COLO668 (cell line): Measurements from ENCODE around the gene CENPX.
A peak's percentile ranks its signal among the peaks of the same experiment; 100 is the strongest.

Source experiments
- DNase-seq: peaks from one replicate; lab custom pipeline; 2025; ENCODE audit not compliant: unreplicated experiment; lab: John Stamatoyannopoulos, UW

Gene CENPX

DNA sequence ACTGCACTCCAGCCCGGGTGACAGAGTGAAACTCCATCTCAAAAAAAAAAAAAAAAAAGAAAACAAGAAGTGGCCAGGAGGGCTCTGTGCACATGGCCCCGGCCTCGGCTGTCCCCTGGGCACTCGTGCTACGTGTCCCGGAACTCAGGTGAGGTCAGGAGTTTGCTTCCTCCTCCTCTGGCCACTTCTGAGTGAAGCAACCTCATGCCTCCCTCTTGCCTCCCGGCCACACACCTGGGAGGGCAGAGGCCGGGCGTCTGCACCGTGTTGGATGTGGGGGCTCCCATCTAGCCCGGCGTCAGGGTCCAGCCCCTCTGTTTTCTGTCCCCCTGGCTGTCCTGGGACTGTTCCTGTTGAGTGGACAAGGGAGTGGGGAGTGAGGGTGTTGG is 23.1 kb downstream of the CENPX start:
- DNase-seq: no peak

DNA sequence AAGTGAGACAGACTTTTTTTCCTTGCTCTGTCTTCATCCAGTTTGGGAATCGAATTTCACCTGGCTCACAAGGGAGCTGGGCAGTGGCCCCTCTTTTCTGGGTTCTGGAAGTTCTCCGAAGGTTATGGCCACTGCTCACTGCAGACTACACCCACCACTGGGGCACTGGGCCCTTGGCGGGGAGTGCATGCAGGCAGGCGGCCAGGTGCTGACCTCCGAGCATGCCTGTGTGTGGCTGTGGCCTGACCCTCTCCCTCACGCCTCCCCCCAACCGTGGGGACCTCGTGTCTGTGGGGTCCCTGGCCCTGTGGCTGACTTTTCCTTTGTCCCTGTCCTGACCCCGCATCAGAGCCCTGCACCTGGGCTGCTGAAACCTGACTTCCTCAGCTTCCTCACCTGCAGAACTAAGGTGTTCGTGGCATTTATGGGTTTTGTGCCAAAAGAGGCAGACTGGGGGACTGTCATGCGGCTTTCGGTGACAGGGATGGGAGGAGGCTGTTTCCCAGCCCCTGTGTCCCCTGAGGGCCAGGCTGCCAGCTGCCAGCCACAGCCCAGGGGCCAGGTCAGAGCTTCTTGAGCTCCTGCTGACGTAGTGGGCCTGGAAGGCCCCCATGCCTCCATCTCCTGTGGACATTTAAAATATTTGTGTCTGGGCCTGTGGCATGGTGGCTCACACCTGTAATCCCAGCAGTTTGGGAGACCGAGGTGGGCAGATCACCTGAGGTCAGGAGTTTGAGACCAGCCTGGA is 23.8 kb downstream of the CENPX start:
- DNase-seq: no peak

DNA sequence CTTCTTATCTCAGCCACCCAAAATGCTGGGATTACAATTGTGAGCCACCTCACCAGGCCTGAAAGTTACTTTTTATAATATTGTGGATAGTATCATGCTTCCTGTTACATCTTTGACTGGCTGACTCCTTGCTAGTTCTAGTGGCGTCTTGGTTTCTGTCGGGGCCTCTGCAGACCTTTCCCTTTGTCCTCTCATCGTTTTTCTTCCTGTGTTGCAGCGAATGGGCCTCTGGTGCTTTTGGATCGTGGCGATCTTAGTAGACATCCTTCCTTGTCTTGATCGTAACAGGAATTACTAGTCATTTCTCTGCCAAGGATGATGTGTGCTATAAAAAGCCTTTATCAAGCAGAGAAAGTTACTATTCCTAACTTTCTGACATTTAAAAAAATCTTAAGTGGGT is 24.5 kb downstream of the CENPX start:
- DNase-seq: no peak

DNA sequence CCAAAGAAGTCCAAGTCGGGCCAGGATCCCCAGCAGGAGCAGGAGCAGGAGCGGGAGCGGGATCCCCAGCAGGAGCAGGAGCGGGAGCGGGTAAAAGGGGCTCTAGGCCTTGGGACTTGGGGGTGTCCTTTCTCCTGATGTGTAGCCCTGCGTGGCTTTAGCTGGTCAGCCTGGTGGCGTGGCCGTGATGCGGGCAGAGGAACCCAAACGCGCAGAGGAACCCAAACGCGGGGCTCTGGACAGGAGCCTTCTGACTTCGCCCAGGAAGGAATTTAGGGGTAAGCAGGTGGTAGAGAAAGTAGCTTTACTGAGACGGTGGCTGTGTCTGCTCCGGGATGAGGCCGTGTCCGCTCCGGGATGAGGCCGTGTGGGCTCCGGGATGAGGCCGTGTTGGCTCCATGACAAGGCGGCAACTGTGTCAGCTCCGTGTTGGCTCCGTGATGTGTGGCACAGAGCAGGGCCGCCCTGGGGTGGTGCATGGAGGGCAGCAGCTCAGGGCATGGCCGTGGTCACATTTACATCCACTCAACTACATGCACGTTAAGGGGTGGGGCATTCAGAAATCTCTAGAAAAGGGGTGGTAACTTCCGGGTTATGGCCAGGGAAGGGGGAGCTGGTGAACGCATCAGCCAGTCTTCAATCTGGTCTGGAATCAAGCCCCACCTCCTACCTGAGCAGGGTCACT is 25.8 kb downstream of the CENPX start:
- no peak for DNase-seq

DNA sequence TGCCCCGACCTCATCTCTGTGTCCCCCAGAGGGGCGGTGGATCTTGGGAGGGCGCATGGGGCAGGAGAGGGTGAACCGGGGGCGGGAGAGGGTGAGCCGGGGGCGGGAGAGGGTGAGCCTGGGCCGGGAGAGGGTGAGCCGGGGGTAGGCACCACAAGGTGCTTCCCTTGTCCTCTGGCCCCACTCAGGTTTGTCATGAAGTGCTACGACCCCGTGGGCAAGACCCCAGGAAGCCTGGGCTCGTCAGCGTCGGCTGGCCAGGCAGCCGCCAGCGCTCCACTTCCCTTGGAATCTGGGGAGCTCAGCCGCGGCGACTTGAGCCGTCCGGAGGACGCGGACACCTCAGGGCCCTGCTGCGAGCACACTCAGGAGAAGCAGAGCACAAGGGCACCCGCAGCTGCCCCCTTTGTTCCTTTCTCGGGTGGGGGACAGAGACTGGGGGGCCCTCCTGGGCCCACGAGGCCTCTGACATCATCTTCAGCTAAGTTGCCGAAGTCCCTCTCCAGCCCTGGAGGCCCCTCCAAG is 26.4 kb downstream of the CENPX start:
- DNase-seq: no peak

DNA sequence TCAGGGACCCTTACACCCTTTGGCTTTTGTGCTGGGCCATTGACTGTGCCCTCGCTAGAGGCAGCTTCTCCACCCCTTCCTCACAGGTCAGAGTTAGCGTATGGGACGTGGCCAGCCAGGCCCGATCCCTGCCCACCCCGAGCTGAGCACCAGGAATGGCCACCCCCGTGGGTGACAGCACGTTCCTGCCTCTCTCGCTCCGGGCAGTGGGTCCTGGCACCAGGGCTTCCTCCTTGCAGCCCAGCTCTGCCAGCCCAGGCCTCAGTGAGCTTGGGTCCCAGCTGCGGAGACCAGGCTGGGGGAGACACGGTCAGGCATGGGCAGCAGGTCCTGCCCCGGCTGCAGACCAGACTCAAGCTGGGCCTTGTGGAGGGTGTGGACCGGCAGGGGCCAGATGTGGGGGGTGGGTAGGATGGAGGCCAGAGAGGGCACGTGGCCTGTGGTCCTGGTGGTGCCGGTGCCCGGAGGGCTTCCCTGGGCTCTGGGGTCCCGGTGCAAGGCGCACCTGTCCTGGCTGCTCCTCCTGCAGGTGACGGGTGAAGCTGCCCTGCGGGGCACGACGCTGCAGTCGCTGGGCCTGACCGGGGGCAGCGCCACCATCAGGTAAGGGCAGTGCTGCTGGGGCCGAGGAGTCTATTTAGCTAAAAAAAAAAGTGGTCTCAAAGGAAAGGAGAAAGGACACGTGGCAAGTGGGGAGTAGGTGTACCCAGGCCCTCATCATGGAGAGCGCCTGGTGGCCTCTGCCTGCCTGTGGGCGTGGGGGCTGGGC is 27.0 kb downstream of the CENPX start:
- no peak for DNase-seq

DNA sequence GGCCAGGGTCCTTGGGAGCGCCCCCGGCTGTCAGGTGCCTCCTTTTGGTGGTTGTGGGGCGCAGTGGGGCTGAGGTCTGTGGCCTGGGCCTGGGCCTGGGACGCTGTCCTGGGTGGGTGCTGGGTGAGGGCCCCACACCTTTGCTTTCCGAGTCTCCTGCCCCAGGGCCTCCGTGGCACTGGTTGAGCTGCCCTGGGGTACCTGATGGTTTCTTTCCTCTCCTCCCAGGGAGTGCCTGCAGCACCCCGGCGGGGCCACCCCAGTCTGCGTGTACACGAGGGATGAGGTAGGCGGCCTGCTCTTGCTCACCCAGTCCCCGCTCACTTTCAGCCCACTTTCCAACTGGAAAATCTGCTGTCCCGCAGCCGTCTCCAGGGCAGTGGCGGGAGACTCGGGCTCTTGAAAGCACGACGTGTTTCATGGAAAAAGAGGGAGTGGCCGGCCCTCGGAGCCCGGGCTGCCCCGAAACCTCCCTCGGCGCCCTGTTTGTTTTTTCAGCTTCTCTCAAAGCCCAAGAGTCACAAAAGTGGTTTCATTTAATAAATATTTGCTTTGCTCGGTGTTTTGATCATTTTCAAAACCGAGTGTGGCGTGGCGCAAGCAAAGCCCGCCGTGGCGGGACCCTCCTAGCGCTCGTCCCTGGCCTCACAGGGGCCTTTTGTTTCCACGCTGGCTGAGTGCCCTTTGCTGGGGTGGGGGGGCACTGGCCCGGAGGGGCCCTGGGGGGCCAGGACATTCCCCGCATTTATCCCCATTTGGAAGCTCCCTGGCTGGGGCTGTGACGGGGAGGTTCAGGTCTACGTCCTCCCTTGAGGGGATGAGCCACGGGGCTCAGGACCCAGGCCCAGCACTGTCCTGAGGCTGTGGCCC is 27.9 kb downstream of the CENPX start:
- DNase-seq: no peak

DNA sequence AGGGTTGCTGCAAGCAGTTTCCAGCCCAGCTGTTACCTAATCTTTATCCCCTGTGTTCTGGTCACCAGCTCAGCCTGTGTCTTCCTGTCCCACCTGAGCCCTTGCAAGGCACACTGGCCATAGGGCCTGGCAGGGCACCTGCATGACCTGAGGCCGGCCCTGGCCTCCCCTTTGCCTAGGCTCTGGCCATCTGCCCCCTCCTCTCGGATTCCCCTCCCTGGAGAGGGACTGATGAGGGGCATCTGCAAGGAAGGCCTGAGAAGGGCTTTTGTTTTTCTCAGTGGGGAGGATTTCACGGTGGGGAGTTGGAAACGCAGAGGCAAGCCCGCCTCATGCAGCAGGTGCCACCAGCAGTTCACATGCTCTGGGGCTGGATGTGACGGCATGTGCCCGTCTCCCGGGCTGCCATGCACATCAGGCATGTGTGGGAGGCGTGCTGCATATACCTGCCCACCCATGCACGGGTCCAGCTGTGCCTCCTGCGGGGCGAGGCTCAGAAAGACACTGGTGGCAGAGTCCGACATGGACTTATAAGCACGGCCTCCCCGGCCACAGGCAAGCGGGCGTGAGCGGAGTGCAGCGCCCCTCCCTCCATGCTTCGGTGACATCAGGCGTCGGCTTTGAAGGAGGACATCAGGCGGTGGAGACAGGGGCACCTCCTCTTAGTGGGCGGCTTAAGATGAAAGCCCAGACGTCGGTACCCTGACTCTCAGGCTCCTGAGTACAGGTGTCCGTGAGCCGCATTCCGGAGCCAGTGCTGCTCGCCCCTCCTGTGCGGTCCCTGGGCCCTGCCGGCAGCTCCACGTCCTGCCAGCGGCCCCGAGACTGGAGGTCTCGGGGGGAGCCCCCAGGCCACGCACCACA is 28.7 kb downstream of the CENPX start:
- no peak for DNase-seq

DNA sequence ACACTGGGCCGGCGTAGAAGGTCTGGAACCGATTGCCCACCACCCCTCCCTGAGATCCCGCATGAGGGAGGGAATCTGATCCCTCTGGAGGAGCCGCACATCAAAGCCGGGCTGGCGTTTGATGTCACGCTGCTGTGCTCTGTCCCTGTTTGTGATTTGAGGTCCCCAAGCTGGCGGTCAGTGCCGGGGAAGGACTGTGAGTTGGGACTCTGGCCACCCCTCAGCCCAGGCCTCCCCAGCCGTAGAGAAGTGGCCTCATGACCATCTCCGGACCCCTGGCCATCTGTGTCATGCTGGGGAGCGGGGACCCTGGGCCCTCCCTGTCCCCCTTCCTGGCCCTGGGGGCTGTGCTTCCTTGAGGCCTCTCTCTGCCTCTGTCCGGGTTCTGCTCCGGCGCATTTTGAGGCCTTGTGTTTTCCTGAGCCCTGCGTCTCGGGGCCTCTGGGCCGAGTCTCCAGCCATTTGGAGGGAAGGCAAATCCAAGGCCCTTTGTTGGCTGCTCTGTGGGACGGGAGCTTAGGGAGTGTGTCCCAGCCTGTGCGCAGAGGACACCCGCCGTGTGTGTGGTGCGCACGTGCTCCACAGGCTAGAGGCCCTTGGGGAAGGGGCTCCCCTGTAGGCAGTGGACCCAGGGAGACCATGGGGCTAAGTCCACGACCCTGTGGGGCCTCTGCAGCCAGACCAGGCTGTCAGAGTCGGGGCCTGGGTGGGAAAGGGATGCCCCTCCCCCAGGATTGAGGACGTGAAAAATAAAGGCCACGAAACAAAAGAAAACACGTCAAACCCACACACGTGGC is 30.2 kb downstream of the CENPX start:
- DNase-seq: no peak

DNA sequence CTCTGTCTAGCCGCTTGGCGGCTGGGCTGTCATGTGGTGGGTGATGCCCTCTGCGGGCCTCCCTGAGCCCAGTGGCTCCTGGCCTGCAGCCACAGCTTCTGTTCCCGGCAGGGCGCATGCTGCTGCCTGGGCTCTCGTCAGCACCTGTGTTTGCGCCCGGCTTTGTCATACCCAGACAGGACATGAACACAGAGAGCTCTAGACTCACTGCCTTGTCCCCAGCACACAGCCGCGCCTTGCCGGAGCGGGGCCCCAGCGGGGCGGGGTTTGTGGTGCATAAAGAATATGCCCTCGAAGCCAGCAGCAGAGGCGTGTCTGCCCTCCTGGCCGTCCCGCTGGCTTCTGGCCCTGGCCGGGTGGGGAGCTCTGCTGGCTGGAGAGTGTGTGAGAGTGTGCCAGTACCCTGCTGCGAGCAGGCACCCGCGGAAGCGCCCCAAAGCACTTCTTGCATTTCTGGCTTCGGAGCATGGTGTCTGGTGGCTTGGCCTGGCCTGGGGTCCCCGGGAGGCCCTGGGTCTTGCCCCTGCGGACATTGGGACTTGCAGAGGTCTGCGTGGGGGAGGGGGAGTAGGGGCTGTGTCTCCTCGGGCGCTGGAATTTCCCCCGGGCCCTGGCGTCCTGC is 30.9 kb downstream of the CENPX start:
- peak; percentile 64 for DNase-seq

DNA sequence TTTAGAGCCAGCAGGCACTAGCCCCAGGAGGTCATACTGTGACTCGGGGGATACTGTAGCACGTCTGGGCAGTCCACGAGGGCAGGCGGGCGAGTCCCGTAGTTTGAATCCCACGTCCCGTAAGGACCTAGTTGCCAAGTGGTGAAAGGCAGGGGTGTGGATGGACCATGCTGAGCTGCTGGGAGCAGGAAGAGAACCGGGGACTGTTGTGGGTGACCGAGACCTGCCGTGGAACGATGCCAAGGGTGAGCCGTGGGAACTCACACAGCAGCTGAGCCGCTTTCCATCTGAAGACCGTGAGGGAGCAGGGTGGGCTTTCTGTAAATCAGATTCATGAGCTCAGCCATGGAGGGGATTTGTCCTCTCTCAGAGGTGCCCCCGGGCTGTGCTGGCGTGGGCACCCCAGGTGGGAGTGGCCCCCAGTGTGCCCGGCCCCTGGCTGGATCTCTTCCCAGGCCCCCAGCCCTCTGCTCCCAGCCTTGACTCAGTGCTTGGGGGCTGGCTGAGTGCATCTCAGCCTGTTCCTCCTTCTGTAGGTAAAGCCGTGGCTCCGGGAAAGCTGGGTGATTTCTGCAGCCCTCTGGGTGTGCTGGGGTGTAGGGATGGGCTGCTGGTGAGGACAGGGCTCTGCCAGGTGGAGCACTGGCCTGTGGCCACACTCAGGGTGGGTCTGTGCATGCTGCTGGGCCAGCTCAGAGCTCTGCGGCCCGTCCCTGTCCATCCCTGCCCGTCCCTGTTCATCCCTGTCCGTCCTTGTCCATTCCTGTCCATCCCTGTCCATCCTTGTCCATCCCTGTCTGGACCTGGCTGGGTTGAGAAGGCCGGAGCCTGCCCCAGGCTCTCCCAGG is 31.6 kb downstream of the CENPX start:
- DNase-seq: no peak

DNA sequence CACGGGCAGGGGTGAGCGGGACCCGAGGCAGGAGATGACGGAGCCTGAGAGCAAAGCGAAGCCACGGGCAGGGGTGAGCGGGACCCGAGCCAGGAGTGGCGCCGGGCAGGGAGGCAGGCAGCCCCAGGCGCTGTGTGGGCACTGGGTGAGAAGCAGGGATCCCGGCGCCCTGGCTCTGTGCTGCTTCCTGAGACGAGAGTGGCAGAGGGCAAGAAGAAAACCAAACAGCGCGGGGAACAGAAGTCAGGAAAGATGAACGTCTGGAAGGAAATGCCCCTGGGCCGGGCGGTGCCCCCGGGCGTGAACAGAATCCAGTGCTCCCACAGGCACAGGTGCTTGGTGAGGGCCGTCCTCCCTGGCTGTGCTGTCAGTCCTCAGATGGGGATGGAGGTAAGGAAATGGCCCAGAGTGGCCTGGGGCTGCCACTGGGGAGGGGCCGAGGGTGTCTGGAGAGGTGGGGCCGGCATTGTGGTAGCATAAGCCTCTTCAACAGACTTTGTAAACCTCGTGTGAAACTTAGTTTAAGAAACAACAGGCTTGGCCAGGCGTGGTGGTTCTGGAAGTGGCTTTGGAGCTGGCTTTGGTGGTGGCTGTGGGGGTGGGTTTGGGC is 35.4 kb downstream of the CENPX start:
- no peak for DNase-seq

DNA sequence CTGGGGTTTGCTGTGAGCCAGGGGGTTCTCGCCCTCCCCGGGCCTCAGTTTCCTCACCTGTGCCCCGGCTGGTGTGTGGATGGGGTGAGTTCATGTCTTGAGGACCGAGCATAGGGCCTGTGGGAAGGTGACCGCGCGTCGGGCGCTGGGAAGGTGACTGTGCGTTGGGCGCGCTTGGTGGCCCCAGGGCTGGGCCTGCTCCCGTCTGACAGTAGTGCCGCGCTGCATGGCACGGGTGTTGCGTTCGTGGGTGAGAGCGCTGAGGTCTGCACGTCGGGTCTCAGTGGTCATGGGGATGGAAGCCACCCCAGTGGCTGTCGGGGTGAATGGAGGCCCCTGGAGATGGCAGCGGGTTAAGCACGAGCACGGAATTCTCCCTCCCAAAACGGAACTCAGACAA is 36.1 kb downstream of the CENPX start:
- DNase-seq: no peak

DNA sequence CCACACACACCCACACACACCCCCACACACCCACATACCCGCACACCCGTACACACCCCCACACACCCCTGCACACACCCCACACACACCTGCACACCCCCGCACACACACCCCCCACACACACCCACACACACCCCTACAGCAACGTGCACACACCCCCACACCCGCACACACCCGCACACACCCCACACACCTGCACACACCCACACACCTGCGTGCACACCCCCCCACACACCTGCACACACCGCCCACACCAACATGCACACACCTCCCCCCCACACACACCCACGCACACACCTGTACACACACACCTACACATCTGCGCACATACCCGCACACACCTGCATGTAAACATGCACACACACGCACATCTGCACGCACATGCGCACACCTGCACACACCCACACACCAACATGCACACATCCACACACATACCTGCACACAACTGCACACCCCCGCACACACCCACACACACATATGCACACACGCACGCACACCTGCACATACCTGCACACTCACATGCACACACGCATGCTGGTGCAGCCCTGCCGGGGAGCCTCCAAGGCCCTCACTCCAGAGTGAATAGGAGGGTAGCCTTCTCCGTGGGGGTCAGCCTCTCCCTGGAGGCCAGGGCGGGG is 37.8 kb downstream of the CENPX start:
- no peak for DNase-seq

DNA sequence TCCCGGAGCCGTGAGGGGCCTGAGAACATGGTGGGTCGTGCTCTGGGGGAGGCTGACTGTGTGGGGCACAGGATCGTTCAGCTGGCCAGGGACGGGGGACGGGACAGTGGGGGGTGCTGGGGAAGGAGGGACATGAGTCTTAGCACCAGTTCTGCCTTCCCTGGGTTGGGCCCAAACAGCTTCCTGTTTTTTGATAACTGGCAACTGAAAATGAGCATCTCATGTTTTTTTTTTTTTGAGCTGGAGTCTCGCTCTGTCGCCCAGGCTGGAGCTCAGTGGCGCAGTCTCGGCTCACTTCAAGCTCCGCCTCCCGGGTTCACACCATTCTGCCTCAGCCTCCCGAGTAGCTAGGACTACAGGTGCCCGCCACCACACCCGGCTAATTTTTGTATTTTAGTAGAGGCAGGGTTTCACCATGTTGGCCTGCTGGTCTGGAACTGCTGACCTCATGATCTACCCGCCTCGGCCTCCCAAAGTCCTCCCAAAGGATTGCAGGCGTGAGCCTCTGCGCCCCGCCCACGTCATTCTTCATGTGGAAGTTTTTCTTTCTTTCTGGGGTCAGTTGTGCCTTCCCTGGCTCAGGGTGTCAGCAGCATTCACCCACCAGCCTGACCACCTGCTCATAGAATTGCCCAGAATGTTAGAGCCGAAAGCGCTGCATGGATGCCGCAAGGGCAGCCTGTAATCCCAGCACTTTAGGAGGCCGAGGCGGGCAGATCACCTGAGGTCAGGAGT is 38.9 kb downstream of the CENPX start:
- no peak for DNase-seq

DNA sequence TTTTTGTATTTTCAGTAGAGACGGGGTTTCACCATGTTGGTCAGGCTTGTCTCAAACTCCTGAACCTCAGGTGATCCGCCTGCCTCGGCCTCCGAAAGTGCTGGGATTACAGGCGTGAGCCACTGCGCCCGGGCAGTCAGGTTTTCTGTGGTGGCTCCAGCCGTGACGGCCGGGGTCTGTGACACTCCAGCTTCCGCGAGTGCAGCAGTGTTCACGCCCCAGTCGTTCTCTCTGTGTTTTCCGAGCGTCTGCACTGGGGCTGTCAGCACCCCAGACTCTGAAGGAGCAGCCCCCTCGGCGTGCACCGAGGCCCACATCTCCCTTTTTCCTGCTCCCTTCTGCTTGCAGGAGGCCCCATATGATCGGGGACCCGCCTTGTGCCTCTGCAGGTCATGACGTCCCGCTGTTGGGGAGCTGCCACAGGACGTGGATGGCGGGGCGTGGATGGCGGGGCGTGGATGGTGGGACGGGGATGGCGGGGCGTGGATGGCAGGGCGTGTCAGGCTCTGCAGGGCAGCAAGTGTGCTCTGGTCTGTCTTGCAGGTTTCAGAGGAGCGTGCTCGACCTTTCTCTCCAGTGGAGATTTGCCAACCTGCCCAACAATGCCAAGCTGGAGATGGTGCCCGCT is 39.6 kb downstream of the CENPX start:
- no peak for DNase-seq
